ENCODE measurements around the gene RCOR2. TPM values are rescaled to one million over a fixed set of nuclear protein-coding genes. Genes with fewer than 3 reads are reported as not detected.

Gene RCOR2
- polyA plus RNA-seq, 1 donor (not counting 4 experiments of a cell fraction or from before 2014, with no cell fraction given): 0.46 TPM

DNA sequence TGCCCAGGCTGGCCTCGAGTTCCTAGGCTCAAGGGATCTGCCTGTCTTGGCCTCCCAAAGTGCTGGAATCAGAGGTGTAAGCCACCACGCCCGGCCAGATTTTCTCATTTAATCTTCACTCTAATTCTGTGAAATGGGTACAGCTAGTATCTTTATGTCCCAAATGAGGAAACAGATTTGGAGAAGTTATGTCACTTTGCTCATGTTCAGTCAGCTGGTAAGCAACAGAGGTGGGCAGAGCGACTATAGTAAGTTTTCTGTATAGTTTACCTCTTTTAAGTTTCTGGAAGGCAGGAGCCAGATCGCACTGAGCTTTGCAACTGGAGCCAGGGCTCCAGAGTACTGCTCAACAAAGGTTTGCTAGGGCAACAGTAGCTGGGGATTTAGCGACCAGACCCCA lies 33.2 kb downstream of the RCOR2 start:
- no peak for FAIRE-seq
- H3K27me3 ChIP-seq (ENCODE audit: control insufficient read depth, extremely low read depth, insufficient read depth, low read length): no peaks in the 10 kb centered on the region
- H3K27ac ChIP-seq (ENCODE audit: control insufficient read depth, insufficient read depth, low read length): no peak overlapping the region
- peaks cover 55% of the 10 kb centered on the region for H3K79me2 ChIP-seq (ENCODE audit: control insufficient read depth, insufficient read depth, low read length)
- H3K9me1 ChIP-seq (ENCODE audit: control insufficient read depth, extremely low read depth, insufficient read depth, low read length): peaks cover 3% of the 10 kb centered on the region
- H3K4me3 ChIP-seq (ENCODE audit: control insufficient read depth in 2 of 3, extremely low read depth in 1 of 3, insufficient read depth in 2 of 3, low read depth in 1 of 3, low read length in 3 of 3): no peak overlapping the region
- peaks cover 4 to 7% of the 10 kb centered on the region in 2 experiments for H3K36me3 ChIP-seq (ENCODE audit: control insufficient read depth in 2 of 2, extremely low read depth in 1 of 2, insufficient read depth in 2 of 2, low read length in 2 of 2)
- H3K4me1 ChIP-seq (ENCODE audit: control insufficient read depth, extremely low read depth, insufficient read depth, low read length): peaks cover 25% of the 10 kb centered on the region
- H3K4me2 ChIP-seq (ENCODE audit: control insufficient read depth, extremely low read depth, insufficient read depth, low read depth, low read length): no peak overlapping the region
- dilution Hi-C loops (cut with MboI; ENCODE audit: extremely low pct_ligation_motif_present, low sequenced_read_pairs): no loop called here
- H3K9me3 ChIP-seq (ENCODE audit: control insufficient read depth, low read depth, low read length): no peaks in the 10 kb centered on the region
- H3K9ac ChIP-seq (ENCODE audit: control insufficient read depth, extremely low read depth, insufficient read depth, low read length): no peak overlapping the region
- no peak for TF ChIP-seq EZH2 (IDR thresholded peaks at IDR 0.05; ENCODE audit: low read length)
- TF ChIP-seq, protein P1, sequence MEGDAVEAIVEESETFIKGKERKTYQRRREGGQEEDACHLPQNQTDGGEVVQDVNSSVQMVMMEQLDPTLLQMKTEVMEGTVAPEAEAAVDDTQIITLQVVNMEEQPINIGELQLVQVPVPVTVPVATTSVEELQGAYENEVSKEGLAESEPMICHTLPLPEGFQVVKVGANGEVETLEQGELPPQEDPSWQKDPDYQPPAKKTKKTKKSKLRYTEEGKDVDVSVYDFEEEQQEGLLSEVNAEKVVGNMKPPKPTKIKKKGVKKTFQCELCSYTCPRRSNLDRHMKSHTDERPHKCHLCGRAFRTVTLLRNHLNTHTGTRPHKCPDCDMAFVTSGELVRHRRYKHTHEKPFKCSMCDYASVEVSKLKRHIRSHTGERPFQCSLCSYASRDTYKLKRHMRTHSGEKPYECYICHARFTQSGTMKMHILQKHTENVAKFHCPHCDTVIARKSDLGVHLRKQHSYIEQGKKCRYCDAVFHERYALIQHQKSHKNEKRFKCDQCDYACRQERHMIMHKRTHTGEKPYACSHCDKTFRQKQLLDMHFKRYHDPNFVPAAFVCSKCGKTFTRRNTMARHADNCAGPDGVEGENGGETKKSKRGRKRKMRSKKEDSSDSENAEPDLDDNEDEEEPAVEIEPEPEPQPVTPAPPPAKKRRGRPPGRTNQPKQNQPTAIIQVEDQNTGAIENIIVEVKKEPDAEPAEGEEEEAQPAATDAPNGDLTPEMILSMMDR (optimal IDR thresholded peaks at IDR 0.05 in 1 of 3, IDR thresholded peaks at IDR 0.05 in 1 of 3, conservative IDR thresholded peaks at IDR 0.05 in 1 of 3; ENCODE audit: extremely low read depth in 1 of 3, insufficient read depth in 2 of 3, low read length in 3 of 3): no peak
- peaks cover 4% of the 10 kb centered on the region for H4K20me1 ChIP-seq (ENCODE audit: control insufficient read depth, extremely low read depth, insufficient read depth, low read length)
- no peak overlapping the region for H2AFZ ChIP-seq (ENCODE audit: control insufficient read depth, low read length)
- DNase-seq (ENCODE audit: low read depth, low spot score): no peak

DNA sequence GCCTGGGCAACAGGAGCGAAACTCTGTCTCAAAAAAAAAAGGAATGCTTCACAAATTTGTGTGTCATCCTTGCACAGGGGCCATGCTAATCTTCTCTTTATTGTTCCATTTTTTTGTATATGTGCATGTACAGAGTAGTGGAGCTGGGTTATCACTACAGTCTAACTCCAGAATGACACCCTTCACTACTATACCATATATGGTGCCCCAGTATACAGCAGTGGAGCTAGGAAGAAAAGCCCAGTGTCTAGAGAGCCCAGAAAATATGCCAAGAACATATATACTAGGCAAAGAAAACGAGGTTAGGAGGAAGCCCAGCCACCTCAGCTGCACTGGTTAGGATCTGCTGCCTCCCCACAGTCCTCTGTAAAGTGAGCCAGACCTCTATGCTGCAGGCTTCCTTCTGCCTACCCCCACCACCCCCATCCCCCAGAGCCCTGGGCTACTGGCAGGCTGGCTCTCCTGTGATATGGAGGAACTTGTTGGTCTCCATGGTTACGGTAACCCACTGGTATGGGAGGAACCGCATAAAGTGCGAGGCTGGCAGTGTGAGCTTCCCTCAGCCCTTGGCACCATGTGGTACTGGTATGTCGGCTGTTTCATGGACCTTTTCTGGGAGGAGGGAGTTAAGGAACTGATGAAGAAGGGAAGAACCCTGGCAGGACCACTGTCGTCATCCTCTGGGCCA lies 34.3 kb downstream of the RCOR2 start:
- FAIRE-seq: no peak
- dilution Hi-C loops (cut with MboI; ENCODE audit: extremely low pct_ligation_motif_present, low sequenced_read_pairs): no loop called here
- no peak overlapping the region for H3K4me2 ChIP-seq (ENCODE audit: control insufficient read depth, extremely low read depth, insufficient read depth, low read depth, low read length)
- TF ChIP-seq, protein P1 (optimal IDR thresholded peaks at IDR 0.05 in 1 of 3, IDR thresholded peaks at IDR 0.05 in 1 of 3, conservative IDR thresholded peaks at IDR 0.05 in 1 of 3; ENCODE audit: extremely low read depth in 1 of 3, insufficient read depth in 2 of 3, low read length in 3 of 3): no peak
- TF ChIP-seq EZH2 (IDR thresholded peaks at IDR 0.05; ENCODE audit: low read length): no peak
- H3K27me3 ChIP-seq (ENCODE audit: control insufficient read depth, extremely low read depth, insufficient read depth, low read length): no peaks in the 10 kb centered on the region
- H3K9me1 ChIP-seq (ENCODE audit: control insufficient read depth, extremely low read depth, insufficient read depth, low read length): peaks cover 5% of the 10 kb centered on the region
- no peak overlapping the region for H2AFZ ChIP-seq (ENCODE audit: control insufficient read depth, low read length)
- H3K9me3 ChIP-seq (ENCODE audit: control insufficient read depth, low read depth, low read length): no peaks in the 10 kb centered on the region
- no peak overlapping the region for H3K27ac ChIP-seq (ENCODE audit: control insufficient read depth, insufficient read depth, low read length)
- peaks cover 7% of the 10 kb centered on the region for H4K20me1 ChIP-seq (ENCODE audit: control insufficient read depth, extremely low read depth, insufficient read depth, low read length)
- peaks cover 4 to 7% of the 10 kb centered on the region in 2 experiments for H3K36me3 ChIP-seq (ENCODE audit: control insufficient read depth in 2 of 2, extremely low read depth in 1 of 2, insufficient read depth in 2 of 2, low read length in 2 of 2)
- H3K79me2 ChIP-seq (ENCODE audit: control insufficient read depth, insufficient read depth, low read length): peaks cover 59% of the 10 kb centered on the region
- no peak overlapping the region for H3K4me3 ChIP-seq (ENCODE audit: control insufficient read depth in 2 of 3, extremely low read depth in 1 of 3, insufficient read depth in 2 of 3, low read depth in 1 of 3, low read length in 3 of 3)
- no peak for DNase-seq (ENCODE audit: low read depth, low spot score)
- H3K4me1 ChIP-seq (ENCODE audit: control insufficient read depth, extremely low read depth, insufficient read depth, low read length): peaks cover 16% of the 10 kb centered on the region
- no peak overlapping the region for H3K9ac ChIP-seq (ENCODE audit: control insufficient read depth, extremely low read depth, insufficient read depth, low read length)

All from keratinocyte (primary cell).